Pancreas (tissue), 10 donors: ENCODE measurements around the gene DLX2. TPM values are rescaled to one million over a fixed set of nuclear protein-coding genes. Genes with fewer than 3 reads are reported as not detected.

ENCODE experiments used
- ATAC-seq, 4 donors: fragments of 200-7000 bp; cut with Tn5 transposase; one replicate each; pipeline versions ENCODE4 v1.8.0 to v1.9.1; 2020; ENCODE audit warnings: mild to moderate bottlenecking in 4 of 4, moderate library complexity in 4 of 4
- DNase-seq, 6 donors: peaks; one replicate each; pipeline ENCODE4 v3.0.0-alpha.2; 2020
- FAIRE-seq: peaks from 2 replicates; lab custom pipeline; 2012; peaks lifted over from hg19 to GRCh38; lab: Jason Lieb, UNC
- H3K27ac ChIP-seq, 4 donors: fragments of 200-600 bp; sonication (generic); 1 replicate in 3 of 4; 2 replicates in 1 of 4; pipeline versions ENCODE4 v1.5.0 to v1.8.0; 2020
- H3K27me3 ChIP-seq, 4 donors: fragments of 200-600 bp; one replicate each; pipeline ENCODE4 v1.8.0; 2021
- H3K36me3 ChIP-seq, 3 donors: fragments of 200-600 bp; sonication (generic) in 1 of 3; one replicate each; pipeline versions ENCODE4 v1.5.0 to v1.8.0; 2020 to 2021
- H3K4me1 ChIP-seq, 3 donors: fragments of 200-600 bp; one replicate each; pipeline ENCODE4 v1.8.0; 2021
- H3K4me3 ChIP-seq, 4 donors: fragments of 200-600 bp; sonication (generic) in 2 of 4; one replicate each; pipeline versions ENCODE4 v1.5.0 to v1.8.0; 2020 to 2021
- H3K9me3 ChIP-seq, 4 donors: fragments of 200-600 bp; one replicate each; pipeline ENCODE4 v1.8.0; 2021
- WGBS, 2 donors: extraction: QIAGEN DNeasy Blood & Tissue Kit; methylation state at CpG; one replicate each; pipeline ENCODE4 v1.1.7; 2013; 5-methylcytosine and 5-hydroxymethylcytosine counted together
- intact Hi-C, 3 donors: fragments of 100-400 bp; cut with DNase I; formaldehyde crosslinking; loops; one replicate each; pipeline versions ENCODE4 v1.11.1 to v1.14.2; 2022
- polyA plus RNA-seq, 2 donors: library from polyadenylated mRNA; stranded (reverse); fragments of 200-250 nt; gene quantifications; one replicate each; pipeline ENCODE4 v1.2.3, GENCODE V29; 2013
- total RNA-seq, 6 donors: library from RNA; stranded (reverse); fragmentation: NEBNext Ultra II Directional in 4 of 6; extraction: Animal tissue kit (Norgen Biotek cat#: 25700) in 4 of 6; gene quantifications; one replicate each; pipeline versions ENCODE4 v1.2.1 to v1.2.4, GENCODE V29; 2021 to 2023
- TF ChIP-seq, protein P1 (sequence below), 4 donors: fragments of 200-600 bp; sonication (generic) in 3 of 4; IDR thresholded peaks; one replicate each; pipeline versions ENCODE4 v1.5.0 to v1.8.0; 2021; ENCODE audit warnings: antibody characterized with exemption in 4 of 4
- donor health status: healthy with polysubstance abuse.
- donor health status: DM: no; HTN: no; CAD: no; lungs with moderate emphysema.
- donor health status: DM: no; HTN: no; CAD: no.
- donor health status: control.
- donor health status: control.
- donor health status: Bipolar disorder and iron deficiency.
- donor health status: DM: yes; HTN: yes; CAD: no.
- donor health status: DM: no; HTN: no; CAD: no.
- donor health status: DM: no; HTN: no; CAD: no.
- donor health status: DM: yes; HTN: yes; CAD: no.

DLX2 gene
- total and polyA plus RNA-seq, 8 donors = not detected

DNA sequence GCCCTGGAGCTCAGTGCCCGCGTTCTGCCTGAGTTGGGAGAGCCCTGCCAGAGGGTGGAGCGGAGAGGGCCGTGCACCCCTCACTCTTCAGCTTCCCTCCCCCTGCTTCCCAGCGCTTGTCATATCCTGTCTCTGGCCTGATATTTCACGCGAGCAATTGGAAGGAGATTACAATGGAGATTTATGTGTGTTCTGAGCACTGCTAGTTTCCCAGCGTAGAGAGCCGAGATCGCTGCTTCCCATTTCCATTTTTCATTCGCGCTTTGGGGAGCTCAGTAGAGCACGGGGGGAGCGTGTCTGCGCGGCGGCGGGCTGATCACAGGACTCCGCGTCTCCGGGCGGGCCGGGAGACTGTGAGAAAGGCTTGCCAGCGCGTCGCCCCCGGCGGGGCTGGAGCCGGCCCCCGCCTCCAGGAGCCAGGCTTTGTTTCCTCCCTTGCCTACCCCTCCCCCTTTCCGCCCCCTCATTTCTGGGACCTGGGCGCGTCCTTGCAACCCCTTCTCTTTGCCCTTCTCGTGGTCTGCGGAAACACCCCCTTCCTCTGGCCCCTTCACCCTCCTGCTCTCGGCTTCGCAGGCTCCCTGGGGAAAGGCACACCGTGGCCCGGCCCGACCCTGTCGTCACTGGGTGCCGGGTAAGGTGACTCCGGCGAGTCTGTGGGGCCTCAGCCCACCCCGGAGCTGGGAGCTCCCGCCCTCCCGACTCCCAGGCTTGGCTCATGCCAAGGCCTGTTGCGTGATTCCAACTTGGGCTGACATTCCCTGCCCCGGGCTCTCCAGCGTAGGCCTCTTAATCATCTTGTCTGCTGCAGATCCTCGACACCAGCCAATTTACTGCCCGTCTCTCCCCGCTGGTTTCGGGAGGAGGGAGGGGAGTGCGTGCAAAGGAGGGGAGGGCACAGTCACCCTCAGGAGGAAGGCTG is 5.8 kb downstream of the DLX2 start:
- Histone ChIP-seq H3K4me1 (peaks cover 8 to 25% (median 10%) of the 10 kb centered on the region in 3 donors), H3K9me3 (no peaks in the 10 kb centered on the region), H3K36me3 (no peaks in the 10 kb centered on the region), H3K27ac (no peak overlapping the region), H3K4me3 (peak overlapping the region in 2 of 4 donors; percentile 11 to 28), H3K27me3 (peaks cover 14 to 74% (median 21%) of the 10 kb centered on the region in 4 donors)
- WGBS, 2 donors = 5 to 6% methylated on average over 44 to 55 of the region's 55 CpGs
- ATAC-seq = peak in 3 of 4 donors; percentile 14 to 25 (median 22)
- TF ChIP-seq, protein P1, sequence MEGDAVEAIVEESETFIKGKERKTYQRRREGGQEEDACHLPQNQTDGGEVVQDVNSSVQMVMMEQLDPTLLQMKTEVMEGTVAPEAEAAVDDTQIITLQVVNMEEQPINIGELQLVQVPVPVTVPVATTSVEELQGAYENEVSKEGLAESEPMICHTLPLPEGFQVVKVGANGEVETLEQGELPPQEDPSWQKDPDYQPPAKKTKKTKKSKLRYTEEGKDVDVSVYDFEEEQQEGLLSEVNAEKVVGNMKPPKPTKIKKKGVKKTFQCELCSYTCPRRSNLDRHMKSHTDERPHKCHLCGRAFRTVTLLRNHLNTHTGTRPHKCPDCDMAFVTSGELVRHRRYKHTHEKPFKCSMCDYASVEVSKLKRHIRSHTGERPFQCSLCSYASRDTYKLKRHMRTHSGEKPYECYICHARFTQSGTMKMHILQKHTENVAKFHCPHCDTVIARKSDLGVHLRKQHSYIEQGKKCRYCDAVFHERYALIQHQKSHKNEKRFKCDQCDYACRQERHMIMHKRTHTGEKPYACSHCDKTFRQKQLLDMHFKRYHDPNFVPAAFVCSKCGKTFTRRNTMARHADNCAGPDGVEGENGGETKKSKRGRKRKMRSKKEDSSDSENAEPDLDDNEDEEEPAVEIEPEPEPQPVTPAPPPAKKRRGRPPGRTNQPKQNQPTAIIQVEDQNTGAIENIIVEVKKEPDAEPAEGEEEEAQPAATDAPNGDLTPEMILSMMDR (IDR thresholded peaks at IDR 0.05) = no peak
- intact Hi-C loops = no loop called here
- peak in 1 of 6 donors; percentile 67 for DNase-seq
- FAIRE-seq = no peak

DNA sequence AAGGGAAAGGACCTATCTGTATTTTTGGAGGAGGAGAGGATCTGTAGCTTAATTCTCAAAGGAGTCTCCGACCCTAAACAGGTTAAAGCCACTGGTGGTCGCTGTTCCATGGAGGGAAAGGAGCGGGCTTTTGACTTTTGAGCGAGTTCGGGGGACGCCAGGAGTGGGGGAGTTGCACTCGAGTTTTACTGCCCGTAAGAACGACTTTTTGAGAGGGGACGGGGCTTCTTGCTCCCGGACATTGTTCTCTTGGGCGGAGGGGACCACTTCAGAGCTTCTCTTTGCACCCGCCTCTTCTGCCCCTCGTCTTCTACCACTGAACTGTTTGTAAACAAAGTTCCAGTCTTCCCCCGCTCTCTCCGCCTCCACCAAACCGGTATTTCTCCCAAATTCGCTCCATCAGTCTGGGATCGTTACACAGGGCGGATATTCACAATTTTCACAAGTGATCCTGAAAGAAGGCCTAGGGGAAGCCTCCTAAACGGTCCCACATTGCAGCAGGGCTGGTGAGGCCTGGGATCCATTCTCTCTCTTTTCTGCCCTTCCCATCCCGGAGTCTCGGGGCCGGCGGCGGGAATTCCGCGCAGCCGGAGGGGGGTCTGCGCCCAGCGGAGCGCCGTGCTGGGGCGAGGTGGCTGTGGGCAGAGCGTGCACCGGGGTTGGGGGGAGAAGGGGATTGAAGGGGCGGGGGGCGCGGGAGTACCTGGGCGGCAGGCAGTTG is 6.6 kb downstream of the DLX2 start:
- no peak overlapping the region for H3K27ac ChIP-seq
- peaks cover 8 to 25% (median 10%) of the 10 kb centered on the region in 3 donors for H3K4me1 ChIP-seq
- TF ChIP-seq, protein P1 (IDR thresholded peaks at IDR 0.05) = no peak
- DNase-seq (no peak), ATAC-seq (peak in 2 of 4 donors; percentile 3 to 4), FAIRE-seq (no peak)
- WGBS, 2 donors = 10 to 13% methylated on average over 38 to 39 of the region's 40 CpGs
- intact Hi-C loops = no loop called here
- peaks cover 12 to 75% (median 18%) of the 10 kb centered on the region in 4 donors for H3K27me3 ChIP-seq
- H3K36me3 ChIP-seq = no peaks in the 10 kb centered on the region
- H3K4me3 ChIP-seq = peak overlapping the region in 1 of 4 donors; percentile 46
- H3K9me3 ChIP-seq = no peaks in the 10 kb centered on the region

DNA sequence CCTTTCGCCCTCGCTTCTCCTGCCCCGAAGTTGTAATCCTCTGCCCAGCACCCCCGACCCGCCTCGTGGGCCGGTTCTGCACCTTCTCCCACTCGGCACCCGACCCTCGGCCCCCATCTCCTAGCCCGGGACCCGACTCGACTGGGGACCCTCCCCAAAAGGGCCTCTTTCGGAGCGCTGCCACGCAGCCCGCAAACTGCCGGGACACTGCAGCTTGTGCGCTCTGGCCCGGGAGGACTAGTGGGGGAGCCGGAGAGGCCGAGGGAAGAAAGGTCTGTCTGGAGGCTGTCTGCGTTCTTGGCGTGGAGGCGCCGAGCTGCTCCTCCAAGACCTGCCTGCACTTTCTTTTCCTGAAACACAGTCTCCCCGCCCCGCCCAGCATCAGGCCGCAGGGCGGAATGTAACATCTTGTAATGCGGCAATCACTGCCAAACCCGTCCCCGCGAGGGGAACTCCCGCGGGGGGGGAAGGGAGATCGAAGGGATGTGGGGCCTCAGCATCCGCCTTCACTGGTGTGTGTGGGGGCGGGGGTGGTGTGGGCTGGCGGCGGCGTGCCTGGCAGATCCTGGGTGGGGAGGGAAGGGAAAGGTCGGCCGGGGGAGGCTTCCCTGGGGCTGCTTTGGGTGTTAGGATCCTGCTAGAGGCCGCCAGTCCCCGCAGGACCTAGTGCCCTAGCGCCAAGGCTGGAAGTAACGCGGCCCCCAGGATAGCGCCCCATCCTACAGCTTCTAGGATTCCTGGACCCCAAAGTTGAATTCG is 7.4 kb downstream of the DLX2 start:
- FAIRE-seq = no peak
- peaks cover 8 to 25% (median 10%) of the 10 kb centered on the region in 3 donors for H3K4me1 ChIP-seq
- intact Hi-C loops = no loop called here
- WGBS, 2 donors = 3% methylated on average over 48 to 51 of the region's 51 CpGs
- DNase-seq = peak in 3 of 6 donors; percentile 31 to 77 (median 47)
- H3K27me3 ChIP-seq = peaks cover 9 to 75% (median 19%) of the 10 kb centered on the region in 4 donors
- peak overlapping the region in 3 of 4 donors; percentile 6 to 46 (median 35) for H3K4me3 ChIP-seq
- no peaks in the 10 kb centered on the region for H3K36me3 ChIP-seq
- ATAC-seq = peak; percentile 37 to 66 (median 58)
- H3K9me3 ChIP-seq = no peaks in the 10 kb centered on the region
- no peak overlapping the region for H3K27ac ChIP-seq
- TF ChIP-seq, protein P1 (IDR thresholded peaks at IDR 0.05) = no peak

DNA sequence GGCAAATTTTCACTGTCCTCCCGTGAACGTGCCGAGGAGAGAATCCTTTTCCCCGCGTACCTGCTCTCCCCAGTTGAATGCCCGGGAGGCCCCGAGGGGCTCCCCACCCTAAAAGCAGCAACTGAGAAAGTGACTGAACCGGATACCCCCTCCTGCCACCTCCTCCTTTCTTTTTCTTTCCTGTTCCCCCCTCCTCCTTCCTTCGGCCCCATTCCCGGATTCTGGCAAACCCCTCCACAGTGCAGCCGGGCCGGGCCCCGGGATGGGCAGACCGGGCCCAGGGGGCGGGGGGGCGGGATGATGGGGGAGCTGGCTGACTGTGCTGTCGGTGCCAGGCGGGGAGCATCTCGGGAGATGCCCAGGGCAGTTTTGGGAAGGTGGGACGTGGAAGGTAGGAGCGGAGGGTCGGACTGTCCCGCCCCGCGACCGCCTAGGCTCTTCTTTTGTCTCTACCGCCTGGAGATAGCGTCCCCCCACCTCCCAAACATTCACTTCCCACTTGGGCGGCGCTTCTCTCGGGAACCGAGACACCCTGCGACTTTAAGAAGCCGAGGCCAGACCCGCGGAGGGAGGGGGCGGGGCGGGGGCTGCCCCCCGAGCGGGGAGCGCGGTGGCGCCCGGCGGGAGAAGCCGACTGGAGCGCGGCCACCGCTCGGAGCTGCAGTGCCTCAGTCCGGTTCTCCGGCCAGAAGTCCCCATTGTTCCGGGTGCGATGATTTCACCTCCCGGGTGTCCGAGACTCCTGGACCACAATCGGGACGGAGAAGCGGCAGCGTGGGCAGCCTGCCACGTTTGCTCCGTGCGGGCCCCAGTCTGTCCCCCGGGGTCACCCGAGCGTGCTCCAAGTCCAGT is 8.2 kb downstream of the DLX2 start:
- peaks cover 8 to 75% (median 23%) of the 10 kb centered on the region in 4 donors for H3K27me3 ChIP-seq
- intact Hi-C loops = no loop called here
- peak; percentile 26 to 44 (median 29) for ATAC-seq
- DNase-seq = peak in 1 of 6 donors; percentile 51
- no peak for FAIRE-seq
- TF ChIP-seq, protein P1 (IDR thresholded peaks at IDR 0.05) = no peak
- H3K36me3 ChIP-seq = no peaks in the 10 kb centered on the region
- peaks cover 8 to 25% (median 10%) of the 10 kb centered on the region in 3 donors for H3K4me1 ChIP-seq
- H3K4me3 ChIP-seq = peak overlapping the region in 3 of 4 donors; percentile 6 to 46 (median 35)
- no peak overlapping the region for H3K27ac ChIP-seq
- no peaks in the 10 kb centered on the region for H3K9me3 ChIP-seq
- WGBS, 2 donors = 4 to 6% methylated on average over 47 to 66 of the region's 66 CpGs
